ENCODE data around the gene PDE4B.

Gene PDE4B

GRCh38 chr1:66337249-66337648 is 544.6 kb downstream of the PDE4B start:
- no peak for DNase-seq (ENCODE audit: low read depth)

- DNase-seq (ENCODE audit: low read depth), result no peak
These were observed 547.2 kb downstream of the PDE4B start for GRCh38 chr1:66339944-66340343.

DNA sequence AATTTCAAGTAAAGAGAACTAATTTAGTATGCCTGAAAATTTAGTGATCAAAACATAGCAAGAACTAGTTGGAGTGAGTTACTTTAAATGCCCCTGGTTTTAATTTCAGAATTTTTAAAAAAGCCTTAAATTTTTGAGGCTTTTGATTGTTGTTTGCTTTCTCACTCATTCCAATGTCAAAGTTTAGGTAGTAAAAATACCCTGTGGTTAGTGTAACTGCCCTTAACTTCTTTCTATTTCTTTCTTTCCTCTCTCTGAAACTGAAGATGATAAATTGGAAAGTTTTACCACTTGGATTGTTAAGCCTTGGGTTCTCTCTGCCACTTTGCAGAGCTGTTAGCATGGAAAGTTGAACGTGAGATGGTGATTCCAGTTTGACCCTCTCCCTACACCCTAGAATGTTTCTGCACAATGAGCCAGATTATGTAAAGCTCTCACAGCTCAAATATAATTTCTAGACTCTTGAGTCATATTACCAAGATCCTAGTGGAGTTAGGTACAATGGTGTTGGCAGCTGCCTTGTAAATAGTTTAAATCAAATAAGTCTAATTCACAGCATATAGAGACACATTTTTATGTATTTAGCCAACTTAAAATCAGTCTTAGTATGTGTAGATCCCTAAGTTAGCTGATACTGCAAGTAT is 548.9 kb downstream of the PDE4B start:
- DNase-seq (ENCODE audit: low read depth), result no peak

DNA sequence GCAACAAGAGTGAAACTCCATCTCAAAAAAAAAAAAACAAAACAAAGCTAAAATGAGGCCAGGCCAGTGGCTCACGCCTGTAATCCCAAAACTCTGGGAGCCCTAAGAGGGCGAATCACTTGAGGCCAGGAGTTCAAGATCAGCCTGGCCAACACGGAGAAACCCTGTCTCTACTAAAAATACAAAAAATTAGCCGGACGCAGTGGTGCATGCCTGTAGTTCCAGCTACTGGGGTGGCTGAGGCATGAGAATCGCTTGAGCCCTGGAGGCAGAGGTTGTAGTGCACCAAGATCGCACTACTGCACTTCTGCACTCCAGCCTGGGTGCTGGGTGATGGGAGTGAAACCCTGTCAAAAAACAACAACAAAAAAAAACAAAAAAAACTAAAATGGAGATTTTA is 550.0 kb downstream of the PDE4B start:
- DNase-seq (ENCODE audit: low read depth), result no peak

DNA sequence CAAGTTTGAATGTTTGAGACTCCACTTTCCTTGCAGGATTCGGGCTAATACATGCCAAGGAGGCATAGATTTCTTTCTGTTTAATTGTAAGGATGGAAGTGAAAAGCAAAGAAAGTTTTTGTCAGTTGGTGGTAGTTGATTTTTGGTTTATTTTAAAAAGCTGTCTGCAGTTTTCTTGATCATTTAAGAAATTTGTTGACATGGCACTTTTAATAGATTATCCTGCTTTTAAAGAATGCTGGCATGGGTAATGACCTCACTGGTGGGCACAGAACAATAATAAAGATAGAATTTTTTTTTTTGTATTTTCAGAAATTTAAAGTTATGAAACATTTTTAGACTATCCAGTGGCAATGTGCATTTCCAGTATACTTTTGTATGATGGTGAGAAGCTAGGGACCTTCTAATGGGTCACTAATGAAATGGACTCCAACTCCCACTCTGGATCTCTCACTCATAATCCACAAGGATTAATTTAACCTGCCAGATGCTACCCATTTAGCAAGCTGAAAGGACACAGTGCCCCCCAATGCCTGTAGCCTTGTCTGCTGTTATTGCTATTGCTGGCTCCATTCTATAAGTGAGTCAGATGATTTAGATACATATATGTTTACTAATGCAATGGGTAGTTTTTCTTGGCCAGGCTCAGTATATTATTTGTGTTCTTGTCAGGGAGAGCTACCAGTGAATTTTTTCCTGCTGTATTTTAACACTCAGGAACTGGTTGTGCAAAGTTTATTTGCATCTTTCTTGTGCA is 551.1 kb downstream of the PDE4B start:
- DNase-seq (ENCODE audit: low read depth), result no peak

DNA sequence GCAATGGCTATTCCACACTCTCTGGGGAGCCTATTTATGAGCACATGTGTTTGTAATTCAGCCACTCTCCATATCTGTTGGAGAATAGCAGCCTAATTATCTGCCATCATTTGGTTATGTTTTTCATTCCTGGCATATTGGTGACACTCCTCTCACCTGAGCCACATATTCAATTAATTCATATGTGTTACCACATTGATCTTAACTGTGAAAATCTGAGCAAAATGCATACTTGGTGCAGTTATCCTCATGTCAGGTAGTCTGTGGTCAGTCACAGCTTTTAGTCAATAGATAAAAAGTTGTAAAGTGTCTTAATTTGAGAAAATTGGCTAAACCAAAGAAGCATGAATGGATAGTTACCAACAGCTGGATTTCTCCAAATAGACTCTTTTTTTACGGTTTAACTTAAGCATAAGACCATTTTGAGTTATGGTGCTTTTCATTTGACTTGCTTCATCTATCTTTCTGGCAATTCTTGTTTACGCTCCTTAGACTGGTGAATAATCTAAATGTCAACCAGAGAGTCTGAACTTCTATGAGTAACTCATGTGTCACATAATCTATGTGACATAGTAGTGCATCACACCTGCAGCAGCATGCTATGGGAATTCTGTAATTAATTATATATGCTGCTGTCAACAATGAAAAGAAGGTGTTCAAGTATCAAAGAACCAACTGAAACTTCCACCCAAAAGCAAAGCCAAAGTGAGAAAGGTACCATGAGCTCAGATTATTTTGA is 553.5 kb downstream of the PDE4B start:
- DNase-seq (ENCODE audit: low read depth), result no peak

- DNase-seq (ENCODE audit: low read depth), result no peak
These were observed 554.2 kb downstream of the PDE4B start for GRCh38 chr1:66346873-66347272.

GRCh38 chr1:66348776-66349175 is 556.1 kb downstream of the PDE4B start:
- no peak for DNase-seq (ENCODE audit: low read depth)

GRCh38 chr1:66349242-66349641 is 556.5 kb downstream of the PDE4B start:
- DNase-seq (ENCODE audit: low read depth), result no peak

DNA sequence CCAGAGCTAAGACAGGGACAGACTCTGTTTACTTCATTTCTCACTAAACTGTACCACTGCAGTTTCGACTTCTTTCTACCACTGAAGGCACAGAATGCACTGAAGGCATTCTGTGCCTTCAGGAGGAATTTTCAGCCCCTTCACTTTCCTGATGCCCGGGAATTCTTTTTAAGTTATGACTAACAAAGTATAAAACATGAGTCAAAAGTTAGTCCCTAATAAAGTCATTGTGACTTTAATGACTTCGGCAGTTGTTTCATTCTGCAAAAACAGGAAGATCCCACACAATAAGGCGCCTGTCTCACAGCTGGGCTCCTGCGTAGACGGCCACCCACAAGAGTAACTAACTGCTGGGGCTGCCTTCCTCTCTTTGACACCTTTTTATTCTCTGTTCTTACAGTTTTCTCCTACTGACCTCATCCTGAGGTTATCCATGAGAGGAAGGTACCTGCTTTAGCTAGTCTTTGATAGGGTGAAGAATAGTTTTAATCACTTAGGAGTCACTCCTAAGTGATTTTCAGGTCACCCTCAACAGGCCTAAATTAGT is 557.4 kb downstream of the PDE4B start:
- DNase-seq (ENCODE audit: low read depth), result no peak

GRCh38 chr1:66351478-66351877 is 558.8 kb downstream of the PDE4B start:
- no peak for DNase-seq (ENCODE audit: low read depth)

DNA sequence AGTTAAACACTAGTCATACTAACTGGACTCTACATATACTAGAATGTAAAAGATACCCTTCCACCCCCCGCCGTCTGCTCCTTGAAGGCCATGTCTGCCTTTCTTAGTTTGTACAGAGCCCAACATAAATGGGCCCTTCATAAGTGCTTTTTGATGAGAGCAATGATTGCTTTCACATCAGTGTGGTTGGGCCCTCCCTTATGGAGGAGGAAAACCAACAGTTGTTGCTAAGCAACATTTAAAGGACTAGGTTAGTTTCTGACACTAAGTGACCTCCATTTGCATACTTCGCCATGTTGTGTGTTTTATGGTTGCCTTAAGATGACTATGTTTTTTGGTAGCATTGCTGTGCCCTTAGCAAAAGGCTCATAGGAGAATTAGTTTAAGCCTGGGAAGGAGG is 559.2 kb downstream of the PDE4B start:
- DNase-seq (ENCODE audit: low read depth), result no peak

- no peak for DNase-seq (ENCODE audit: low read depth)
These were observed 560.1 kb downstream of the PDE4B start for GRCh38 chr1:66352792-66353191.

GRCh38 chr1:66353257-66353656 is 560.6 kb downstream of the PDE4B start:
- DNase-seq (ENCODE audit: low read depth), result no peak

- no peak for DNase-seq (ENCODE audit: low read depth)
These were observed 561.9 kb downstream of the PDE4B start for GRCh38 chr1:66354311-66355201.

DNA sequence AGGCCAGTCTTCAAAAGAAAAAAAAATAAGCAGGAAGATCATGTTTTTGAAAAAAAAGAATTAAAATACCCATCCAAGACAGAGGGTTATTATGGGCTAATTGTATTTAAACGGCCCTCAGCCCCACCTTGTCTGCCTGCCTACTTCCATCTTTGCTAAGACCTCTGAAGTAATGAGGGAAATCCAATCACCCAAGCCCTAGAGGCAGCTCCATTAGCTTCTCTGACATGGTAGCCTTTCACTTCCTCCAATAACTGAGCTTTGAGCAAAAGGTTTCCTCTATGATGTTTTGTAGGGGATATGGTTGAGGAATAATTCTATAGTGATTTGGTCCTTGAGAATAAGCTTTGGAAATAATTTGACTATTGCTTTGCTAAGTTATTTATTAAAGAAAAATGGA is 563.1 kb downstream of the PDE4B start:
- no peak for DNase-seq (ENCODE audit: low read depth)

- no peak for DNase-seq (ENCODE audit: low read depth)
These were observed 563.9 kb downstream of the PDE4B start for GRCh38 chr1:66356605-66357004.

GRCh38 chr1:66357021-66357420 is 564.3 kb downstream of the PDE4B start:
- no peak for DNase-seq (ENCODE audit: low read depth)

DNA sequence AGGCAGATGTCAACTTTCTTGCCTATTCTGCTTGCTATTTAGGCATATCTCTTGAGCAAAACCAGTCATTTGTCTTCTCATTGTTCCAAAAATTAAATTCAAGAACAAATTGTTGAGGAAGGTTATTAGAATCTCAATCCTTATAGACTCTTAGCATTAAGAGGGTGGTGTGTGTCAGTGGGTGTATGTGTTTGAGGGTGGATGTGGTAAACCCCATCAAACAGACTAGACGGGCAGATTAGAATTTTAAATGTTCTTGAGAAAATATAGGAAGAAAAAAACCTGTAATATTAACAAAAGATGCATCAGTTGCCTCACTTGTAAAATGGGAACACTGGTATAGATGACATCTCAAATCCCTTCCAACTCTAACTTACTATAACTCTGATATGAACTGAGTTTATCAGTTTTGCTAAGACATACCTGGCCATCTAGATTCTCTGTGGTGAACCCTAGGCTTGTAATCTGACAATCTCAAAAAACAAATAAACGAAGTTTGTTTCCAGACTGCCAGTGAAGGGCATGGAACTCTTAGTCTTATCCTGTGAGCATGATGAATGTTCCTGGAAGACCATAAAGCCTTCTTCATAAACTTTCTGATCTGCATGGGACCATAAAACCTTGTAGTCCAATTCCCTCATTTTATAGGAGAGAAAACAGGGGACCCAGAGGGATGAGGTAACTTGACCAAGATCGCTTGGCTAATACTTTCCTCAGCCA is 564.9 kb downstream of the PDE4B start:
- DNase-seq (ENCODE audit: low read depth), result no peak

- DNase-seq (ENCODE audit: low read depth), result no peak
These were observed 566.6 kb downstream of the PDE4B start for GRCh38 chr1:66359269-66359668.

DNA sequence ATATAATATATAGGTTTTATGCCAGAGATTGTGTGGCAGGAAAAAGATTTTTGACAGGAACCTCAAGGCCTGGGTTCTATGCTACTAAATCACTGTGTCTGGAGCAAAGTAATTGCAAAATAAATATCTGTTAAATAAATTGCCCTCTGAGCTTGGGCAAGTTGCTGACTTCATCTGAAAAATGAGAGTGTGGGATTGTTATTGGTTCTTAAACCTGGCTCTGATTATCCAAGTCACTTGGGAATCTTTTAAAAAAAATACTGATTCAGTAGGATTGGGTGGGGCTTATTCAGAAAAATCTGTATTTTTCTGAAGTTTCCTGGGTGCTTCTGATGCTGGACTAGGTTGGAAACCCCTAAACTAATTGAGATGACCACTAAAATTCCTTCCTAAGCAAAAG is 567.1 kb downstream of the PDE4B start:
- no peak for DNase-seq (ENCODE audit: low read depth)
